Dedifferentiated amniotic fluid mesenchymal stem cell (primary cell): ENCODE measurements around the gene ALG12.
A peak's percentile ranks its signal among the peaks of the same experiment; 100 is the strongest.
"Not testable (repeated sequence)": the region's sequence is repeated elsewhere in the genome, so short reads cannot be mapped to it uniquely, and the experiment has no call there.

ENCODE experiments used
- DNase-seq: peaks from one replicate; pipeline ENCODE4 v3.0.0-alpha.2; 2016; ENCODE audit errors: extremely low spot score

ALG12 gene

GRCh38 chr22:49945042-49945794, 27.0 kb upstream of the ALG12 start:
- not testable (repeated sequence) for DNase-seq

GRCh38 chr22:49944399-49944891, 26.2 kb upstream of the ALG12 start:
- no peak for DNase-seq

- DNase-seq, result no peak
Observed at GRCh38 chr22:49943771-49944398, 25.6 kb upstream of the ALG12 start.

GRCh38 chr22:49943405-49943765, 25.1 kb upstream of the ALG12 start:
- no peak for DNase-seq

GRCh38 chr22:49942565-49943404, 24.5 kb upstream of the ALG12 start:
- DNase-seq, result no peak

GRCh38 chr22:49941507-49942316, 23.5 kb upstream of the ALG12 start:
- DNase-seq, result no peak

GRCh38 chr22:49938565-49939136, 20.4 kb upstream of the ALG12 start:
- DNase-seq, result no peak

- DNase-seq, result no peak
Observed at GRCh38 chr22:49937758-49938564, 19.7 kb upstream of the ALG12 start.

- no peak for DNase-seq
Observed at GRCh38 chr22:49936973-49937757, 18.9 kb upstream of the ALG12 start.

- peak; percentile 36 for DNase-seq
Observed at GRCh38 chr22:49936018-49936972, 18.1 kb upstream of the ALG12 start.

- no peak for DNase-seq
Observed at GRCh38 chr22:49935561-49935960, 17.3 kb upstream of the ALG12 start.

- DNase-seq, result no peak
Observed at GRCh38 chr22:49934891-49935557, 16.8 kb upstream of the ALG12 start.

- DNase-seq, result no peak
Observed at GRCh38 chr22:49934160-49934890, 16.1 kb upstream of the ALG12 start.

- no peak for DNase-seq
Observed at GRCh38 chr22:49933236-49934159, 15.3 kb upstream of the ALG12 start.

GRCh38 chr22:49930596-49931412, 12.6 kb upstream of the ALG12 start:
- peak; percentile 46 for DNase-seq
